Measurements from ENCODE around the gene ZNF462.
A peak's percentile ranks its signal among the peaks of the same experiment; 100 is the strongest.

ZNF462 gene

GRCh38 chr9:106906129-106906528, 43.2 kb downstream of the ZNF462 start:
- no peak for DNase-seq (ENCODE audit: low read depth)
- TF ChIP-seq CTCF (conservative IDR thresholded peaks at IDR 0.05; ENCODE audit: control insufficient read depth, insufficient read depth, low read depth, low read length) = no peak
- H3K4me3 ChIP-seq (ENCODE audit: control insufficient read depth, low read depth, low read length) = no peak overlapping the region

GRCh38 chr9:106911951-106912350, 49.0 kb downstream of the ZNF462 start:
- DNase-seq (ENCODE audit: low read depth) = no peak
- no peak for TF ChIP-seq CTCF (conservative IDR thresholded peaks at IDR 0.05; ENCODE audit: control insufficient read depth, insufficient read depth, low read depth, low read length)
- no peak overlapping the region for H3K4me3 ChIP-seq (ENCODE audit: control insufficient read depth, low read depth, low read length)

DNA sequence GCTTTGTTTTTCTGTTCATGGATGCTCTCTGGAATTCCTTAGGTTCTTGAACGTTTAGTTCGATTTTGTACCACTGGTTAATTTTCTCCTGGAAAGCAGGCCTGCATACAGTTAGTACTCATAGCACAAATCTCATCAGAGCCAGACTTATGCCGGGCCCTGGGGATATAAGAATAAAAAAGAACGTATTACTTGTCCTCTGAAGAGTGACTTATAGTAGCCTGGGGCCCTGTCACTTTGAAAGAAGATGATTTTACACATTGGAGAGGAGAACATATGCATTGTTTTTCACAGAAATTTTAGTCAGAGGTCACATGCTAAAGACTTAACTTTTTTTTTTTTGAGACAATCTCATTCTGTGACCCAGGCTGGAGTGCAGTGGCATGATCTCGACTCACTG, 50.3 kb downstream of the ZNF462 start:
- no peak for TF ChIP-seq CTCF (conservative IDR thresholded peaks at IDR 0.05; ENCODE audit: control insufficient read depth, insufficient read depth, low read depth, low read length)
- DNase-seq (ENCODE audit: low read depth) = no peak
- H3K4me3 ChIP-seq (ENCODE audit: control insufficient read depth, low read depth, low read length) = no peak overlapping the region

DNA sequence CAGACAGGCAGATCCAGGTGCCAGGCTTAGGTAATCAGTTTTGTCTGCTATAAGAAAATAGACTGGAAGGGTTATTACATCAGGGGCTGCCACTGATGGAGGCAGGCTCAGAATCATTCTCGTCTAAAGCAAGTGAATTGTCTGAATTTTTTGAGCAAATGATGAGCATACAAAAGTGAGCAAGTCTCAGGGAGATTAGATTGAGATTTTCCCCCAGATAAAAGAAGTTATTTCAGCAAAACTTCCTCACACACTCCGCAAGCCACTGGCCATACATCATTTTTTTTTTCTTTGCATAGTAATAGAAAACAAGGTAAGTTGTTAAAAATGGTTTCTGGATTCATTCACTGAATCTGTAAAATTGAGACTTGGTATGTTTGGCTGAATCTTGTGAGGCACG, 52.9 kb downstream of the ZNF462 start:
- DNase-seq (ENCODE audit: low read depth) = no peak
- TF ChIP-seq CTCF (conservative IDR thresholded peaks at IDR 0.05; ENCODE audit: control insufficient read depth, insufficient read depth, low read depth, low read length) = no peak
- H3K4me3 ChIP-seq (ENCODE audit: control insufficient read depth, low read depth, low read length) = no peak overlapping the region

DNA sequence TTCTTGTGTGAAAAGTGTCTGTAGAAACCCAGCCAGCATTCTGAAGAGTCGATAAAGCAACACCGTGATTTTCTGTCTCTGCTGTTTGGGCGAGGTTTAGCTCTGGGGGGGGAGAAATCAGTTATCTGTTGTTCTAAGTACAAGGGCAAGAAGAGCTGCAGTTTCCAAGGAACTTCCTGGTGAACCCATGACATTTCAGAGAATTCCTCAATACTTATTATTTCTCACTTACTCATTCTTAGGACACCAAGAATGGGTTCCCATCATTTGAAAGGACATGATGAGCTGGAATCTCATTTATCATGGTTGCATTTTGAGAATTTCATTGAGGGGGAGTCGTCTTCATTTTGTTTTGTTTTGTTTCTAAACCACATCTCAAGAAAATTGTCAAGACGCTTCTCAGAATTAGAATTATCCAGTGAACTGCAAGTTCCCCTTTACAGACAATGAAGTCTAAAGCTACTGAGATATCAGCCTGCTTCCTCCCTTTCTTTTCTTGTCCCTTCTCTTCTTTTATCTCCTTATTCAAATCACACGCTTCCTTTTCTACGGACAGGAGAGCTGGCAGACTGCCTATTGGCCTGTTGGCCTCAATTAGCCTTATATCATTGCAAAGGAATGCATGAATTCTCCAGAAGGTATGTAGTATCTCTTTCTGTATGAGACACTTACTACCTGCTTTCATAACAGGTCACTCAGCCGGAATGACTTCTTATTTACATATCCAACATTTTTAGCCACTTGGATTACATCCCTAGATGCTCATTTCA, 53.7 kb downstream of the ZNF462 start:
- no peak for TF ChIP-seq CTCF (conservative IDR thresholded peaks at IDR 0.05; ENCODE audit: control insufficient read depth, insufficient read depth, low read depth, low read length)
- no peak overlapping the region for H3K4me3 ChIP-seq (ENCODE audit: control insufficient read depth, low read depth, low read length)
- peak; percentile 80 for DNase-seq (ENCODE audit: low read depth)

DNA sequence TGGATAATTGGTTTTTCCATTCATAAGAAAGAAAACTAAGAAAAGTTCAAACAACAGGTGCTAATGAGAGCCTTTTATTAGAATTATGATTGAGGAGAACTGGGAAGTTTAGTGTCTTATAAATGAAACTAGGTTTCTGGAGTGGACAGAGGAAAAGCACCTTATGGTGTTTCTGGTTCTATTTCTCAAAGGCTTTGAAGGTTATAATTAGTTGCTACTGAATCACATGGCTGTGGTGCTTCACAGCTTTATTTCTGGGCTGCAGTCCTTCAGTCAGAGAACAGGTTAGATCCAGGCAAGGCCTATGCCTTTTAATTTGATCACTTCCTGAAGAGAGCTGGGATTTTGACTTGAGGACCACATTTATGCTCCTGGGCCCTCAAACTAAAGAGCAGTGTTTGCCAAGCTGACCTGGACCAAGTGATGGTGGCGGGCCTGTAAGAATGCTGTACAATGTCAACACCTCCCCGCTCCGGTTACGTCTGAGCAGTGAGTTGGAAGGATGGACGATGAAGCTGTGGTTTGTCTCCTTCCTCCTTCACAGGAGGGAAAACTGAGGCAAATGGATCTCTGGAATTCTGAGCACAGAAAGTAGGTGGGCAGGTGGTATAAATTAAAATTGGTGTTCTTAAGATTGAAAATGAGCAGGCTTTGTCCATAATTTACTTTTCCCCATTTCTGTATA, 56.0 kb downstream of the ZNF462 start:
- no peak for DNase-seq (ENCODE audit: low read depth)
- no peak for TF ChIP-seq CTCF (conservative IDR thresholded peaks at IDR 0.05; ENCODE audit: control insufficient read depth, insufficient read depth, low read depth, low read length)
- H3K4me3 ChIP-seq (ENCODE audit: control insufficient read depth, low read depth, low read length) = no peak overlapping the region
